Measurements from ENCODE around the gene LHX3.

GRCh38 chr9:136252281-136252680 is 47.4 kb upstream of the LHX3 start:
- TF ChIP-seq CTCF (IDR thresholded peaks at IDR 0.05 in 2 of 3, conservative IDR thresholded peaks at IDR 0.05 in 1 of 3; ENCODE audit: control insufficient read depth in 2 of 3, extremely low read depth in 1 of 3, insufficient read depth in 1 of 3, low read depth in 3 of 3, low read length in 3 of 3) (no peak), POLR2A (IDR thresholded peaks at IDR 0.05; ENCODE audit: low read depth, low read length) (no peak), BHLHE40 (IDR thresholded peaks at IDR 0.05; ENCODE audit: borderline replicate concordance in 1 of 2, low read depth in 2 of 2, low read length in 1 of 2) (no peak), IRF3 (IDR thresholded peaks at IDR 0.05) (no peak), EZH2 (IDR thresholded peaks at IDR 0.05; ENCODE audit: borderline replicate concordance, control insufficient read depth, low read depth, low read length) (no peak), BRCA1 (IDR thresholded peaks at IDR 0.05; ENCODE audit: low read depth, low read length) (no peak), CHD4 (IDR thresholded peaks at IDR 0.05) (no peak), KDM1A (IDR thresholded peaks at IDR 0.05; ENCODE audit: borderline replicate concordance) (no peak), ZNF622 (IDR thresholded peaks at IDR 0.05) (no peak), JUND (IDR thresholded peaks at IDR 0.05; ENCODE audit: low read depth, low read length) (no peak), HCFC1 (IDR thresholded peaks at IDR 0.05; ENCODE audit: low read length) (no peak), CREB1 (IDR thresholded peaks at IDR 0.05; ENCODE audit: low read depth) (no peak), EP300 (IDR thresholded peaks at IDR 0.05; ENCODE audit: borderline replicate concordance in 1 of 2, control insufficient read depth in 1 of 2, low read depth in 2 of 2, low read length in 2 of 2) (no peak), ATF2 (IDR thresholded peaks at IDR 0.05; ENCODE audit: low read length) (no peak)

All from GM12878 (cell line).